Liver (tissue), 9 donors: Measurements from ENCODE around the gene JMJD7. TPM values are rescaled to one million over a fixed set of nuclear protein-coding genes. Genes with fewer than 3 reads are reported as not detected.

ENCODE experiments used
- DNase-seq: peaks from one replicate; pipeline ENCODE4 v3.0.0-alpha.2; 2017; ENCODE audit warnings: low spot score
- H3K27ac ChIP-seq, 2 donors: one replicate each; pipeline ENCODE4 v1.7.0; 2013; ENCODE audit warnings: inconsistent platforms in 2 of 2, low read length in 2 of 2, control low read depth in 1 of 2, low read depth in 1 of 2, mild to moderate bottlenecking in 1 of 2
- H3K27me3 ChIP-seq, 4 donors: one replicate each; pipeline versions ENCODE4 v1.6.1 to v1.7.0; 2013; ENCODE audit warnings: low read length in 3 of 4, inconsistent platforms in 1 of 4, mild to moderate bottlenecking in 1 of 4, moderate library complexity in 1 of 4; ENCODE audit not compliant: control insufficient read depth in 4 of 4, insufficient read depth in 4 of 4
- H3K36me3 ChIP-seq, 4 donors: one replicate each; pipeline versions ENCODE4 v1.6.1 to v1.7.0; 2013; ENCODE audit warnings: low read length in 3 of 4, mild to moderate bottlenecking in 3 of 4, low read depth in 1 of 4, moderate library complexity in 1 of 4; ENCODE audit not compliant: control insufficient read depth in 4 of 4, insufficient read depth in 3 of 4
- H3K4me1 ChIP-seq, 4 donors: one replicate each; pipeline versions ENCODE4 v1.6.1 to v1.7.0; 2013; ENCODE audit warnings: low read length in 3 of 4, mild to moderate bottlenecking in 3 of 4, moderate library complexity in 1 of 4; ENCODE audit not compliant: control insufficient read depth in 4 of 4, insufficient read depth in 4 of 4
- H3K4me3 ChIP-seq, 3 donors: one replicate each; pipeline versions ENCODE4 v1.6.1 to v1.7.0; 2013; ENCODE audit warnings: low read length in 3 of 3, control low read depth in 1 of 3, low read depth in 1 of 3, mild to moderate bottlenecking in 1 of 3
- H3K9ac ChIP-seq, 2 donors: one replicate each; pipeline ENCODE4 v1.7.0; 2013; ENCODE audit warnings: low read length in 2 of 2, mild to moderate bottlenecking in 2 of 2, moderate library complexity in 2 of 2, control low read depth in 1 of 2, low read depth in 1 of 2
- H3K9me3 ChIP-seq, 4 donors: one replicate each; pipeline versions ENCODE4 v1.6.1 to v1.7.0; 2013; ENCODE audit warnings: low read length in 3 of 4; ENCODE audit not compliant: control insufficient read depth in 4 of 4
- ATF3 ChIP-seq: IDR thresholded peaks from 2 replicates; pipeline ENCODE4 v1.6.1; 2016; ENCODE audit warnings: antibody characterized with exemption
- CTCF ChIP-seq: fragments of 150-350 bp; IDR thresholded peaks from 2 replicates; pipeline ENCODE4 v1.5.1; 2017; ENCODE audit warnings: improper control_type of control experiment, low read depth, low read length; ENCODE audit not compliant: missing input control
- EGR1 ChIP-seq, 2 donors: IDR thresholded peaks; 2 replicates each; pipeline ENCODE4 v1.6.1; 2016 to 2018; ENCODE audit warnings: antibody characterized with exemption in 2 of 2, low read depth in 2 of 2
- FOXA1 ChIP-seq: IDR thresholded peaks from 2 replicates; pipeline ENCODE4 v1.6.1; 2016; ENCODE audit warnings: antibody characterized with exemption
- FOXA2 ChIP-seq: IDR thresholded peaks from 2 replicates; pipeline ENCODE4 v1.6.1; 2016; ENCODE audit warnings: antibody characterized with exemption
- GABPA ChIP-seq, 2 donors: IDR thresholded peaks in 1 of 2; conservative IDR thresholded peaks in 1 of 2; 2 replicates each; pipeline ENCODE4 v1.6.1; 2016; ENCODE audit warnings: antibody characterized with exemption in 2 of 2, mild to moderate bottlenecking in 1 of 2, moderate library complexity in 1 of 2
- HNF4A ChIP-seq, 2 donors: conservative IDR thresholded peaks; 2 replicates each; pipeline ENCODE4 v1.6.1; 2016; ENCODE audit warnings: antibody characterized with exemption in 2 of 2, mild to moderate bottlenecking in 2 of 2
- HNF4G ChIP-seq: IDR thresholded peaks from 2 replicates; pipeline ENCODE4 v1.6.1; 2016; ENCODE audit warnings: antibody characterized with exemption
- JUND ChIP-seq, 2 donors: IDR thresholded peaks; 2 replicates each; pipeline ENCODE4 v1.6.1; 2016; ENCODE audit warnings: antibody characterized with exemption in 2 of 2
- RAD21 ChIP-seq, 2 donors: IDR thresholded peaks; 2 replicates each; pipeline ENCODE4 v1.6.1; 2016; ENCODE audit warnings: antibody characterized with exemption in 2 of 2, mild to moderate bottlenecking in 2 of 2
- RXRA ChIP-seq, 2 donors: IDR thresholded peaks; 2 replicates each; pipeline ENCODE4 v1.6.1; 2017 to 2018; ENCODE audit warnings: antibody characterized with exemption in 2 of 2, mild to moderate bottlenecking in 1 of 2
- SP1 ChIP-seq: IDR thresholded peaks from 2 replicates; pipeline ENCODE4 v1.6.1; 2018; ENCODE audit warnings: antibody characterized with exemption, mild to moderate bottlenecking
- TAF1 ChIP-seq: conservative IDR thresholded peaks from 2 replicates; pipeline ENCODE4 v1.6.1; 2016; ENCODE audit warnings: antibody characterized with exemption, mild to moderate bottlenecking
- YY1 ChIP-seq: IDR thresholded peaks from 2 replicates; pipeline ENCODE4 v1.6.1; 2016; ENCODE audit warnings: antibody characterized with exemption, mild to moderate bottlenecking
- WGBS: extraction: QIAGEN DNeasy Blood & Tissue Kit; methylation state at CpG from one replicate; pipeline ENCODE4 v1.1.7; 2013; 5-methylcytosine and 5-hydroxymethylcytosine counted together
- polyA plus RNA-seq, 2 donors: library from polyadenylated mRNA; stranded (reverse) in 1 of 2; unstranded in 1 of 2; fragments of 200-250 nt in 1 of 2; fragments of >200 nt in 1 of 2; fragmentation: Nextera tagmentation in 1 of 2; extraction: Ambion mirVana in 1 of 2; gene quantifications; one replicate each; pipeline versions ENCODE4 v1.2.1 to v1.2.3, GENCODE V29; 2013 to 2015
- total RNA-seq, 2 donors: library from RNA; depleted of rRNA; stranded (reverse); fragments of >200 nt; gene quantifications; one replicate each; pipeline ENCODE4 v1.2.3, GENCODE V29; 2014
- TF ChIP-seq, protein P1 (sequence below): IDR thresholded peaks from 2 replicates; pipeline ENCODE4 v1.6.1; 2016; ENCODE audit warnings: antibody characterized with exemption, mild to moderate bottlenecking
- TF ChIP-seq, protein P2 (sequence below): IDR thresholded peaks from 2 replicates; pipeline ENCODE4 v1.6.1; 2016; ENCODE audit warnings: antibody characterized with exemption
- donor health status: healthy.
- donor health status: healthy.
- donor health status: healthy.
- donor health status: healthy.
- donor health status: healthy.

Gene JMJD7
- total and polyA plus RNA-seq, 4 donors = 0.75 to 5.9 (median 5.4) TPM

DNA sequence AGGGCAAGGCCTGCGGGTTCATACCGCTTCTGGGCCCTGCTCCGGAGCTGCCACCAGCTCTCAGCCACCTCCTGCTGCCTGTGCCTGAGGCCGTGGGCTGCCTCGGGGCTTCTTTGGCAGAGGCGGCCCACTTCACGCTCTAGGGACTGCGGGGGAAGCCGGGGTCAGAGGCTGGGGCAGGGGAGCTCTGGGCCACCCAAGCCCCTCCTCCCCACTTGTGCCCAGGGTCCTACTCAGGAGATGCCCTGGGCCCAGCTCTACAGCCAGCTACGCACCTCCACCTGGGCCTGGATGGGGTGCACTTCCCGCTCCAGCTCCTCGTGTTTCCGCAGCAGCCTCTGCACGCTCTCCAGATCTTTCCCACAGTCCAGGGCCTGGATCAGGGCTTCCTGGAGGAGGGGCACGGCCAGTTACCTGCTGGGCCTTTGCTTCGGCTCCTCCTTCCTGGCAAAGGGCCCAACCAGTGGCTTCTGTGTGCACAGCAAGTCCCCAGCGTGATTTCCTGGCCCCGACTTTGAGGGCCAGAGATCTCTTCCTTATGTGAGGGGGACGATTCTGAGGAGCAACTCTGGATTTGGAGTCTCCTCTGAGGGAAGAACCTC lies 34.7 kb downstream of the JMJD7 start:
- 89% methylated on average over 19 of the region's 19 CpGs for WGBS
- Histone ChIP-seq H3K4me1 (peaks cover 0 to 8% (median 6%) of the 10 kb centered on the region in 4 donors), H3K27me3 (no peaks in the 10 kb centered on the region), H3K9me3 (no peaks in the 10 kb centered on the region), H3K9ac (no peak overlapping the region), H3K36me3 (no peaks in the 10 kb centered on the region), H3K27ac (no peak overlapping the region), H3K4me3 (no peak overlapping the region)
- no peak for DNase-seq
- no peak for TF ChIP-seq JUND (IDR thresholded peaks at IDR 0.05)
- TF ChIP-seq SP1 = no peak
- no peak for TF ChIP-seq HNF4A (conservative IDR thresholded peaks at IDR 0.05)
- TF ChIP-seq, protein P1, sequence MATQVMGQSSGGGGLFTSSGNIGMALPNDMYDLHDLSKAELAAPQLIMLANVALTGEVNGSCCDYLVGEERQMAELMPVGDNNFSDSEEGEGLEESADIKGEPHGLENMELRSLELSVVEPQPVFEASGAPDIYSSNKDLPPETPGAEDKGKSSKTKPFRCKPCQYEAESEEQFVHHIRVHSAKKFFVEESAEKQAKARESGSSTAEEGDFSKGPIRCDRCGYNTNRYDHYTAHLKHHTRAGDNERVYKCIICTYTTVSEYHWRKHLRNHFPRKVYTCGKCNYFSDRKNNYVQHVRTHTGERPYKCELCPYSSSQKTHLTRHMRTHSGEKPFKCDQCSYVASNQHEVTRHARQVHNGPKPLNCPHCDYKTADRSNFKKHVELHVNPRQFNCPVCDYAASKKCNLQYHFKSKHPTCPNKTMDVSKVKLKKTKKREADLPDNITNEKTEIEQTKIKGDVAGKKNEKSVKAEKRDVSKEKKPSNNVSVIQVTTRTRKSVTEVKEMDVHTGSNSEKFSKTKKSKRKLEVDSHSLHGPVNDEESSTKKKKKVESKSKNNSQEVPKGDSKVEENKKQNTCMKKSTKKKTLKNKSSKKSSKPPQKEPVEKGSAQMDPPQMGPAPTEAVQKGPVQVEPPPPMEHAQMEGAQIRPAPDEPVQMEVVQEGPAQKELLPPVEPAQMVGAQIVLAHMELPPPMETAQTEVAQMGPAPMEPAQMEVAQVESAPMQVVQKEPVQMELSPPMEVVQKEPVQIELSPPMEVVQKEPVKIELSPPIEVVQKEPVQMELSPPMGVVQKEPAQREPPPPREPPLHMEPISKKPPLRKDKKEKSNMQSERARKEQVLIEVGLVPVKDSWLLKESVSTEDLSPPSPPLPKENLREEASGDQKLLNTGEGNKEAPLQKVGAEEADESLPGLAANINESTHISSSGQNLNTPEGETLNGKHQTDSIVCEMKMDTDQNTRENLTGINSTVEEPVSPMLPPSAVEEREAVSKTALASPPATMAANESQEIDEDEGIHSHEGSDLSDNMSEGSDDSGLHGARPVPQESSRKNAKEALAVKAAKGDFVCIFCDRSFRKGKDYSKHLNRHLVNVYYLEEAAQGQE = no peak
- TF ChIP-seq GABPA (IDR thresholded peaks at IDR 0.05 in 1 of 2, conservative IDR thresholded peaks at IDR 0.05 in 1 of 2) = no peak
- TF ChIP-seq TAF1 = no peak
- TF ChIP-seq HNF4G = no peak
- TF ChIP-seq ATF3 = no peak
- no peak for TF ChIP-seq RAD21 (IDR thresholded peaks at IDR 0.05)
- no peak for TF ChIP-seq YY1
- no peak for TF ChIP-seq RXRA (IDR thresholded peaks at IDR 0.05)
- TF ChIP-seq EGR1 (IDR thresholded peaks at IDR 0.05; ENCODE audit: low read depth in 2 of 2) = no peak
- no peak for TF ChIP-seq FOXA1
- TF ChIP-seq CTCF = no peak
- TF ChIP-seq FOXA2 = no peak

DNA sequence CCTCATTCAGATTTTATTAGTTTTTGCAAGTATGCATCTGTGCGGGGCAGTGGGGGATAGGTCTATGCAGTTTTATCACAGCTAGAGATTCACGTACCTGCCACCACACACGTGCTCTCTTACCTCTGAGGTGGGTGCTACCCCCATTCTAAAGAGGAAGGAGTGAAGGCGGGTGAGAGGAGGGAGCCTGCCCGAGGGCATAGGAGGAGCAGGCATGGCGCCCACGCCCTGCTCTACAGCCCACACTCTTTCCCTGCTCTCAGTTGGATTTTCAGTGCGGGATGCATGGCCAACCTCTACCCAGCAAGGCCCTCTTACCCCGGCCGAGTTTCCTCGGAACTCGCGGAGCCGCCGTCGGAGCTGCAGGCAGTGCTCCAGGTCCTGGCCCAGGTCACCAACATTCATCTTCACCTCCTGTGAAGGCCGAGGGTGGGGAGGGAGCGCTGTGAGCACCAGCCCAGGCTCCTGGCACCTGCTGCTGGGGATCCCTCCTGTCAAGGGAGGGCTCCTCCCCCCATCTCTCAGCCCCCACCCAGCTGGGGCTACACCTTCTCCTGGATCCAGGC lies 37.7 kb downstream of the JMJD7 start:
- 93% methylated on average over 18 of the region's 18 CpGs for WGBS
- H3K9ac ChIP-seq = no peak overlapping the region
- H3K9me3 ChIP-seq = no peaks in the 10 kb centered on the region
- DNase-seq = no peak
- no peaks in the 10 kb centered on the region for H3K36me3 ChIP-seq
- peaks cover 0 to 14% (median 8%) of the 10 kb centered on the region in 4 donors for H3K4me1 ChIP-seq
- H3K4me3 ChIP-seq = no peak overlapping the region
- H3K27ac ChIP-seq = no peak overlapping the region
- no peaks in the 10 kb centered on the region for H3K27me3 ChIP-seq
- TF ChIP-seq, protein P2, sequence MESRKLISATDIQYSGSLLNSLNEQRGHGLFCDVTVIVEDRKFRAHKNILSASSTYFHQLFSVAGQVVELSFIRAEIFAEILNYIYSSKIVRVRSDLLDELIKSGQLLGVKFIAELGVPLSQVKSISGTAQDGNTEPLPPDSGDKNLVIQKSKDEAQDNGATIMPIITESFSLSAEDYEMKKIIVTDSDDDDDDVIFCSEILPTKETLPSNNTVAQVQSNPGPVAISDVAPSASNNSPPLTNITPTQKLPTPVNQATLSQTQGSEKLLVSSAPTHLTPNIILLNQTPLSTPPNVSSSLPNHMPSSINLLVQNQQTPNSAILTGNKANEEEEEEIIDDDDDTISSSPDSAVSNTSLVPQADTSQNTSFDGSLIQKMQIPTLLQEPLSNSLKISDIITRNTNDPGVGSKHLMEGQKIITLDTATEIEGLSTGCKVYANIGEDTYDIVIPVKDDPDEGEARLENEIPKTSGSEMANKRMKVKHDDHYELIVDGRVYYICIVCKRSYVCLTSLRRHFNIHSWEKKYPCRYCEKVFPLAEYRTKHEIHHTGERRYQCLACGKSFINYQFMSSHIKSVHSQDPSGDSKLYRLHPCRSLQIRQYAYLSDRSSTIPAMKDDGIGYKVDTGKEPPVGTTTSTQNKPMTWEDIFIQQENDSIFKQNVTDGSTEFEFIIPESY = no peak
- TF ChIP-seq, protein P1 = no peak
- TF ChIP-seq HNF4A (conservative IDR thresholded peaks at IDR 0.05) (no peak), FOXA1 (no peak), YY1 (no peak)
